ENCODE results near the gene TMPRSS11E. TPM values are rescaled to one million over a fixed set of nuclear protein-coding genes. Genes with fewer than 3 reads are reported as not detected.
"Not testable (repeated sequence)": the region's sequence is repeated elsewhere in the genome, so short reads cannot be mapped to it uniquely, and the experiment has no call there.

TMPRSS11E gene
- total and polyA plus RNA-seq, 4 donors: not detected

DNA sequence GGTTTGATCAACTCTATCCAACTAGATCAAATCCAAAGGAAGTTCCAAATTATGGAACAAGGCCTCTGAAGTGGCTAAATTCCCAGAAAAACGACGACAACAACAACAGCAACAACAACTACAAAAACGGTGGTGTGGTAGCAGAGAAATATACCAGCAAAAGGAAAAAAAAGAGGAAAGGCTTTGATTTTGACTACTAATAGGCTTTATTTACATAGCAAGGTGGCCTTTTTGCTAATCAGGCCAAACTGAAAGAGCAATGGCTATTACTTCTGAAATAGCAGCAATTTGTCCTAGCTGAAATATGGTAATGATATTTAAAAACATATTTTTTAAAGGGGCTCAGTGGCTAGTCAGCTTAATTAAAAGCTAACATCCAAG lies 40.8 kb upstream of the TMPRSS11E start:
- no peak for DNase-seq (ENCODE audit: low spot score)
- no peak overlapping the region for H3K4me3 ChIP-seq (ENCODE audit: low read depth in 1 of 3, low read length in 3 of 3)
- H3K9ac ChIP-seq (ENCODE audit: low read depth in 1 of 2, low read length in 2 of 2): no peak overlapping the region
- no peaks in the 10 kb centered on the region for H3K36me3 ChIP-seq (ENCODE audit: control insufficient read depth in 4 of 4, insufficient read depth in 3 of 4, low read depth in 1 of 4, low read length in 3 of 4)
- H3K9me3 ChIP-seq (ENCODE audit: control insufficient read depth in 4 of 4, low read length in 3 of 4): no peaks in the 10 kb centered on the region
- TF ChIP-seq, protein P1, sequence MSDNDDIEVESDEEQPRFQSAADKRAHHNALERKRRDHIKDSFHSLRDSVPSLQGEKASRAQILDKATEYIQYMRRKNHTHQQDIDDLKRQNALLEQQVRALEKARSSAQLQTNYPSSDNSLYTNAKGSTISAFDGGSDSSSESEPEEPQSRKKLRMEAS (IDR thresholded peaks at IDR 0.05): no peak
- TF ChIP-seq CTCF (IDR thresholded peaks at IDR 0.05; ENCODE audit: low read depth, low read length, missing input control): no peak
- no peak overlapping the region for H3K27ac ChIP-seq (ENCODE audit: low read depth in 1 of 2, low read length in 2 of 2)
- no peaks in the 10 kb centered on the region for H3K27me3 ChIP-seq (ENCODE audit: control insufficient read depth in 4 of 4, insufficient read depth in 4 of 4, low read length in 3 of 4)
- no peaks in the 10 kb centered on the region for H3K4me1 ChIP-seq (ENCODE audit: control insufficient read depth in 4 of 4, insufficient read depth in 4 of 4, low read length in 3 of 4)
- 39% methylated on average over 3 of the region's 3 CpGs for WGBS

- DNase-seq (ENCODE audit: low spot score); H3K27me3 ChIP-seq (ENCODE audit: control insufficient read depth in 4 of 4, insufficient read depth in 4 of 4, low read length in 3 of 4); H3K9me3 ChIP-seq (ENCODE audit: control insufficient read depth in 4 of 4, low read length in 3 of 4); H3K27ac ChIP-seq (ENCODE audit: low read depth in 1 of 2, low read length in 2 of 2); H3K4me1 ChIP-seq (ENCODE audit: control insufficient read depth in 4 of 4, insufficient read depth in 4 of 4, low read length in 3 of 4); H3K9ac ChIP-seq (ENCODE audit: low read depth in 1 of 2, low read length in 2 of 2); H3K36me3 ChIP-seq (ENCODE audit: control insufficient read depth in 4 of 4, insufficient read depth in 3 of 4, low read depth in 1 of 4, low read length in 3 of 4); H3K4me3 ChIP-seq (ENCODE audit: low read depth in 1 of 3, low read length in 3 of 3): not testable (repeated sequence)
- 65% methylated on average over 10 of the region's 10 CpGs for WGBS
These were observed 40.0 kb upstream of the TMPRSS11E start for GRCh38 chr4:68407015-68407867.

DNA sequence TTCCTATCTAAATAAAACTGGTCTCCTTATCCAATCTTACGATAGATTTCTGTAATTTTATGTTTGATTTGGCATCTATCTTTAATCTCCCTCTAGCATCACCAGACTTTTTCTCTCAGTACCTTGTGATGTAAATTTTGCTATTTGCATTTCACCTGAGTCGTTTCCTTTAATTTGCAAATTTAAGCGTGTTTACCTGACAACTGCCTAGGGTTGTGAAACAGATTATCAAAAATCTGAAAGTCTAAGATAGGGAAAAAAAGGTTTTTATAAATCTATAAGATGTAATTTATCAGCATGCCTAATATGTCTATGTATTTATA lies 39.4 kb upstream of the TMPRSS11E start:
- no peaks in the 10 kb centered on the region for H3K4me1 ChIP-seq (ENCODE audit: control insufficient read depth in 4 of 4, insufficient read depth in 4 of 4, low read length in 3 of 4)
- WGBS: 58% methylated on average over 3 of the region's 3 CpGs
- no peak for DNase-seq (ENCODE audit: low spot score)
- H3K36me3 ChIP-seq (ENCODE audit: control insufficient read depth in 4 of 4, insufficient read depth in 3 of 4, low read depth in 1 of 4, low read length in 3 of 4): no peaks in the 10 kb centered on the region
- no peak for TF ChIP-seq REST (IDR thresholded peaks at IDR 0.05)
- no peak for TF ChIP-seq EGR1 (IDR thresholded peaks at IDR 0.05; ENCODE audit: low read depth in 2 of 2)
- TF ChIP-seq HNF4G (IDR thresholded peaks at IDR 0.05): no peak
- TF ChIP-seq FOXA1 (IDR thresholded peaks at IDR 0.05): no peak
- TF ChIP-seq RXRA (IDR thresholded peaks at IDR 0.05): no peak
- TF ChIP-seq GABPA (IDR thresholded peaks at IDR 0.05 in 1 of 2, conservative IDR thresholded peaks at IDR 0.05 in 1 of 2): no peak
- TF ChIP-seq, protein P1 (IDR thresholded peaks at IDR 0.05): no peak
- H3K4me3 ChIP-seq (ENCODE audit: low read depth in 1 of 3, low read length in 3 of 3): no peak overlapping the region
- no peak overlapping the region for H3K27ac ChIP-seq (ENCODE audit: low read depth in 1 of 2, low read length in 2 of 2)
- no peaks in the 10 kb centered on the region for H3K27me3 ChIP-seq (ENCODE audit: control insufficient read depth in 4 of 4, insufficient read depth in 4 of 4, low read length in 3 of 4)
- H3K9ac ChIP-seq (ENCODE audit: low read depth in 1 of 2, low read length in 2 of 2): no peak overlapping the region
- H3K9me3 ChIP-seq (ENCODE audit: control insufficient read depth in 4 of 4, low read length in 3 of 4): no peaks in the 10 kb centered on the region
